Astrocyte (in vitro differentiated cells and primary cell): ENCODE measurements around the gene TOR1AIP1. TPM values are rescaled to one million over a fixed set of nuclear protein-coding genes. Genes with fewer than 3 reads are reported as not detected.
A peak's percentile ranks its signal among the peaks of the same experiment; 100 is the strongest.

ENCODE experiments used
- DNase-seq: peaks from one replicate; pipeline ENCODE4 v3.0.0-alpha.2; 2010; ENCODE audit warnings: low read depth
- FAIRE-seq: peaks from 2 replicates; lab custom pipeline; 2011; peaks lifted over from hg19 to GRCh38; lab: Jason Lieb, UNC
- H2AFZ ChIP-seq: 2 replicates; pipeline ENCODE4 v1.6.0; 2012; ENCODE audit warnings: low read depth, low read length, inconsistent platforms
- H3K27ac ChIP-seq: 2 replicates; pipeline ENCODE4 v1.5.1; 2011; ENCODE audit warnings: low read depth, low read length, inconsistent platforms
- H3K27me3 ChIP-seq: 2 replicates; pipeline ENCODE4 v1.6.0; 2011; ENCODE audit warnings: low read length, inconsistent platforms; ENCODE audit not compliant: insufficient read depth
- H3K36me3 ChIP-seq: 2 replicates; pipeline ENCODE4 v1.5.1; 2011; ENCODE audit warnings: low read length, inconsistent platforms; ENCODE audit not compliant: insufficient read depth
- H3K4me1 ChIP-seq: 2 replicates; pipeline ENCODE4 v1.5.1; 2011; ENCODE audit warnings: low read length, inconsistent platforms; ENCODE audit not compliant: insufficient read depth
- H3K4me2 ChIP-seq: 2 replicates; pipeline ENCODE4 v1.6.0; 2012; ENCODE audit warnings: low read length, inconsistent platforms
- H3K4me3 ChIP-seq: 2 replicates; pipeline ENCODE4 v1.5.1; 2011; ENCODE audit warnings: low read depth, mild to moderate bottlenecking, low read length, inconsistent platforms; ENCODE audit not compliant: insufficient read depth
- H3K79me2 ChIP-seq: 2 replicates; pipeline ENCODE4 v1.6.0; 2012; ENCODE audit warnings: mild to moderate bottlenecking, low read length, inconsistent platforms; ENCODE audit not compliant: insufficient read depth
- H3K9ac ChIP-seq: 2 replicates; pipeline ENCODE4 v1.6.0; 2012; ENCODE audit warnings: mild to moderate bottlenecking, low read length, inconsistent platforms
- H3K9me3 ChIP-seq: 2 replicates; pipeline ENCODE4 v1.5.1; 2012; ENCODE audit warnings: low read depth, mild to moderate bottlenecking, low read length, inconsistent platforms; ENCODE audit not compliant: insufficient read depth
- H4K20me1 ChIP-seq: 2 replicates; pipeline ENCODE4 v1.6.0; 2012; ENCODE audit warnings: low read length, inconsistent platforms; ENCODE audit not compliant: insufficient read depth
- H3K27ac Mint-ChIP-seq: one replicate; pipeline ENCODE4 v1.8.0; 2021; ENCODE audit warnings: mild to moderate bottlenecking, mixed read lengths; ENCODE audit not compliant: unreplicated experiment
- H3K27me3 Mint-ChIP-seq: one replicate; pipeline ENCODE4 v1.8.0; 2021; ENCODE audit warnings: low read depth, mixed read lengths; ENCODE audit not compliant: unreplicated experiment
- H3K36me3 Mint-ChIP-seq: one replicate; pipeline ENCODE4 v1.8.0; 2021; ENCODE audit warnings: low read depth, mixed read lengths; ENCODE audit not compliant: unreplicated experiment
- H3K4me1 Mint-ChIP-seq: one replicate; pipeline ENCODE4 v1.8.0; 2021; ENCODE audit warnings: low read depth, mixed read lengths; ENCODE audit not compliant: unreplicated experiment
- H3K4me3 Mint-ChIP-seq: one replicate; pipeline ENCODE4 v1.8.0; 2021; ENCODE audit warnings: mild to moderate bottlenecking, moderate library complexity, mixed read lengths; ENCODE audit not compliant: unreplicated experiment
- H3K9me3 Mint-ChIP-seq: one replicate; pipeline ENCODE4 v1.8.0; 2021; ENCODE audit warnings: mild to moderate bottlenecking, mixed read lengths; ENCODE audit not compliant: unreplicated experiment
- CTCF ChIP-seq: IDR thresholded peaks from 2 replicates; pipeline ENCODE4 v1.5.1; 2011; ENCODE audit warnings: low read depth, mild to moderate bottlenecking, inconsistent platforms, low read length, moderate library complexity; ENCODE audit not compliant: insufficient read depth
- EZH2 ChIP-seq: IDR thresholded peaks from 2 replicates; pipeline ENCODE4 v1.6.1; 2012; ENCODE audit warnings: mild to moderate bottlenecking, low read length, inconsistent platforms; ENCODE audit not compliant: insufficient read depth
- total RNA-seq: library from RNA; stranded (reverse); gene quantifications from 2 replicates; pipeline ENCODE4 v1.2.1, GENCODE V29; 2021

The TOR1AIP1 gene
- total RNA-seq, 1 donor from 2014 or later: 37.4 TPM

DNA sequence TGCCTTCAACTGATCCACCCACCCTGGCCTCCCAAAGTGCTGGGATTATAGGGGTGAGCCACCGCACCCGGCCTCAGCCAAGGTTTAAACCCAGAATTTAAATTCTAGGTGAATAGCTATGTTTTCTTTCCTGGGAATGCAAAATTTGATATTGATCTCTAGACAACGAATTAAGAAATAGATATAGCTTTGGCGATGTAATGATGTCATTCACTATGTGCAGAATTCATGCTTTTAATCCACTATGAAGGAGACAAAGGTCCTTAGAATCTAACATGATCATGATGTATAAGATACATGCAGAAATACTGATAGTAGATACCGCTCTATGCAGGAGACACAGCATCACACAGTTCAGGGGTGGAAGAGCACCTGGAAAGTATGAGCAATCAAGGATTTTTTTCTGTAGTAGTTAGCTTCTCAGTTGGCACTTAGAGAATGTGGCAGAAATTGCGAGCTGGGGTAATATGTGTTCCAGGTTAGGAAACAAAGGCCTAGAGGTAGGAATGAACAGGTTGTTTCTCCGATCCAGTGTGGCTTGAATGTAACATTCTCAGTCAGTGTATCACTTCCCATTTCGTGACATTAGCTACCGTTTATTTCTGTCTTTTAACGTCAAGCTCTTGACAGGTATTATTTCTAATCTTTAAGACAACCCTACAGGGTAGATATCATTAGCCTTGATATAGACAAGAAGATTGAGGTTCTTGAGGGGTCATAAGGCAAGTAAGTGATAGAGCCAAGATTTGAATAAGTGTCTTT, 69.5 kb downstream of the TOR1AIP1 start:
- FAIRE-seq (no peak), DNase-seq (no peak)
- no peak overlapping the region for H3K9ac ChIP-seq
- Mint-ChIP-seq H3K4me3 (no peak overlapping the region), H3K4me1 (peaks cover 1% of the 10 kb centered on the region), H3K27me3 (no peaks in the 10 kb centered on the region), H3K36me3 (no peaks in the 10 kb centered on the region), H3K9me3 (no peaks in the 10 kb centered on the region), H3K27ac (no peak overlapping the region)
- TF ChIP-seq EZH2 (no peak), CTCF (no peak)
- no peak overlapping the region for H2AFZ ChIP-seq
- no peaks in the 10 kb centered on the region for H3K36me3 ChIP-seq
- H3K9me3 ChIP-seq: no peaks in the 10 kb centered on the region
- no peak overlapping the region for H3K4me2 ChIP-seq
- H3K27me3 ChIP-seq: no peaks in the 10 kb centered on the region
- H3K4me1 ChIP-seq: peaks cover 14% of the 10 kb centered on the region
- no peak overlapping the region for H3K27ac ChIP-seq
- peaks cover 12% of the 10 kb centered on the region for H4K20me1 ChIP-seq
- H3K79me2 ChIP-seq: peaks cover 20% of the 10 kb centered on the region
- H3K4me3 ChIP-seq: no peak overlapping the region

GRCh38 chr1:179952186-179952585, 70.1 kb downstream of the TOR1AIP1 start:
- TF ChIP-seq CTCF (no peak), EZH2 (no peak)
- H4K20me1 ChIP-seq: peaks cover 14% of the 10 kb centered on the region
- no peak overlapping the region for H3K27ac Mint-ChIP-seq
- H3K27ac ChIP-seq: no peak overlapping the region
- FAIRE-seq (no peak), DNase-seq (no peak)
- H3K4me1 Mint-ChIP-seq: peaks cover 5% of the 10 kb centered on the region
- H3K9ac ChIP-seq: no peak overlapping the region
- H3K4me2 ChIP-seq: no peak overlapping the region
- H3K4me1 ChIP-seq: peaks cover 14% of the 10 kb centered on the region
- no peak overlapping the region for H2AFZ ChIP-seq
- H3K79me2 ChIP-seq: peaks cover 27% of the 10 kb centered on the region
- H3K9me3 ChIP-seq: no peaks in the 10 kb centered on the region
- H3K4me3 ChIP-seq: no peak overlapping the region
- H3K27me3 Mint-ChIP-seq: no peaks in the 10 kb centered on the region
- H3K36me3 ChIP-seq: no peaks in the 10 kb centered on the region
- no peaks in the 10 kb centered on the region for H3K36me3 Mint-ChIP-seq
- no peaks in the 10 kb centered on the region for H3K27me3 ChIP-seq
- H3K9me3 Mint-ChIP-seq: no peaks in the 10 kb centered on the region
- H3K4me3 Mint-ChIP-seq: peak overlapping the region; percentile 18

DNA sequence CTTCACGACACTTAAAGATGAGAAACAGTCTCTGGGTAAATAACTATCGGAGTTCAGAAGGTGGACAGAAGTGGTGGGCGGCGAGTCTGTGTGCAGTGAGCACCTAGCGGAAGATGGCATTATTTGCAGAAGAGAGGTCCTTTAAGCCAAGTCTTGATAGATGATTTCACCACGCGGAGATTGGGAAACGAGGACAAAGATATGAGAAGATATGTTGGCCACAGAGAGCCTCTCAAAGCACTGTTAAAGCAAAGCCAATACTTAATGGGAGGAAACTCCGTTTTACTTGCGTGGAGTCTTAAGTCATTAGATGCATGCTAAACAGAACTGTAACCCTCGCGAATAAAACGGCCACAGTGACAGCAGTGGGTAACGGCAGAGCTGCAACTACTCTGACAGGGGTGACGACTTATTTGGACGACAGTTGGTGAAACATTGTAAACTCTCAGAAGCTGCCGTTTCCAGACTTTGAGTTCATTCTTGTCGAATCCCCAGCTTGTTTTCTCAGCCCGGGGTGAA, 71.9 kb downstream of the TOR1AIP1 start:
- no peaks in the 10 kb centered on the region for H3K9me3 ChIP-seq
- H3K27me3 ChIP-seq: no peaks in the 10 kb centered on the region
- H3K27ac ChIP-seq: peak overlapping the region; percentile 72
- no peaks in the 10 kb centered on the region for H3K36me3 ChIP-seq
- peak overlapping the region; percentile 93 for H3K9ac ChIP-seq
- H2AFZ ChIP-seq: peak overlapping the region; percentile 93
- Mint-ChIP-seq H3K36me3 (no peaks in the 10 kb centered on the region), H3K9me3 (no peaks in the 10 kb centered on the region), H3K4me3 (peak overlapping the region; percentile 84), H3K27me3 (no peaks in the 10 kb centered on the region), H3K4me1 (peaks cover 8% of the 10 kb centered on the region), H3K27ac (peak overlapping the region; percentile 28)
- H4K20me1 ChIP-seq: peaks cover 28% of the 10 kb centered on the region
- peak overlapping the region; percentile 91 for H3K4me2 ChIP-seq
- TF ChIP-seq EZH2 (no peak), CTCF (peak; percentile 22)
- H3K4me1 ChIP-seq: peaks cover 14% of the 10 kb centered on the region
- peak overlapping the region; percentile 80 for H3K4me3 ChIP-seq
- FAIRE-seq (no peak), DNase-seq (no peak)
- H3K79me2 ChIP-seq: peaks cover 45% of the 10 kb centered on the region
